GM12874 (cell line): ENCODE results near the gene PPP3R1.

Experiments used
- CTCF ChIP-seq: IDR thresholded peaks from 2 replicates; pipeline ENCODE4 v1.5.1; 2011; ENCODE audit warnings: low read depth, mild to moderate bottlenecking, control low read depth, low read length, moderate library complexity; ENCODE audit not compliant: insufficient read depth

Gene PPP3R1

GRCh38 chr2:68280348-68280747 lies 28.0 kb upstream of the PPP3R1 start:
- no peak for TF ChIP-seq CTCF

- no peak for TF ChIP-seq CTCF
Measured at GRCh38 chr2:68279691-68280090, 27.4 kb upstream of the PPP3R1 start.

GRCh38 chr2:68278169-68278568 lies 25.8 kb upstream of the PPP3R1 start:
- no peak for TF ChIP-seq CTCF

GRCh38 chr2:68274022-68274421 lies 21.7 kb upstream of the PPP3R1 start:
- no peak for TF ChIP-seq CTCF

GRCh38 chr2:68272246-68272994 lies 20.1 kb upstream of the PPP3R1 start:
- no peak for TF ChIP-seq CTCF

- TF ChIP-seq CTCF, result no peak
Measured at GRCh38 chr2:68266655-68267054, 14.3 kb upstream of the PPP3R1 start.

- no peak for TF ChIP-seq CTCF
Measured at GRCh38 chr2:68263632-68264031, 11.3 kb upstream of the PPP3R1 start.
